ENCODE data around the gene AKAP8. TPM values are rescaled to one million over a fixed set of nuclear protein-coding genes. Genes with fewer than 3 reads are reported as not detected.

AKAP8 gene
- total RNA-seq, 1 experiment from 2014 or later, result 35.8 TPM

DNA sequence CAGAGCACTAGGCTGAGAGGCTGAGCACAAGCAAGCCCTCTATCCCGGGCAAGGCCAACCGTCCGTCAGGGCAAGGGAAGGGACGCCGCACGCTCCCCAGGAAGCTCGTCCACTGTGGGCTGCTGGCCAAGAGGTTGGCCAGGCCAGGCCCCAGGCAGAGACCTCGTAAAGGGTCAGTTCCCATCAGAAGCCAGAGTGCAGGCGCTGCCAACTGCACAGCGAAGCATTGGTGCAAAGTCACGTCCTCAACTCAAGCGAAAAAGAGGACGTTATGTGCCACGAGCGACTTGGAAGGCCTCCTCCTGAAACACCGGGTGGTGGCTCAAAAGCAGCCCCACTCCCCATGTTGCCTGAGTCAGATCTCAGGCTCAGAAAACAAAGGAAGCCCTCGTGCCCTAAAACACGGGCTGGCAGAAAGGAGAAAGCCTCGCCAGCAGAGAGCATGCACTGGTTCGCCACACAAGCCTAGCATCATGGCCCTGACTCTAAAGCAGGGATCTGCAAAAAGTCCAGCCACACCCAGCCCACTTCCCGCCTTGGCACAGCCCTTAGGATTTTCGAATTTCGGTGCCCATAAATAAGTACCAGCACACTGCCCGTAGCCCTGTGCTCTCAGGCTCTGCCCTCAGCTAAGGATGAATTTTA, 4.7 kb downstream of the AKAP8 start:
- no peak for DNase-seq
- no TSS peak for BruUV-seq (replicated peaks)
- CTCF ChIA-PET, result no interaction called here
- Mint-ChIP-seq H3K27me3 (ENCODE audit: unreplicated experiment) (no peaks in the 10 kb centered on the region), H3K9me3 (ENCODE audit: low read depth, unreplicated experiment) (no peaks in the 10 kb centered on the region), H3K4me1 (ENCODE audit: low read depth, unreplicated experiment) (no peaks in the 10 kb centered on the region), H3K27ac (ENCODE audit: unreplicated experiment) (no peak overlapping the region), H3K36me3 (ENCODE audit: insufficient read depth, unreplicated experiment) (peaks cover 51% of the 10 kb centered on the region), H3K4me3 (ENCODE audit: low read depth, unreplicated experiment) (no peak overlapping the region)
- intact Hi-C loops (cut with micrococcal nuclease; ENCODE audit: unreplicated experiment), result no loop called here
- TF ChIP-seq CTCF (IDR thresholded peaks at IDR 0.05; ENCODE audit: unreplicated experiment), result no peak

- H3K27me3 Mint-ChIP-seq (ENCODE audit: unreplicated experiment), result no peaks in the 10 kb centered on the region
- H3K27ac Mint-ChIP-seq (ENCODE audit: unreplicated experiment), result no peak overlapping the region
- no peaks in the 10 kb centered on the region for H3K4me1 Mint-ChIP-seq (ENCODE audit: low read depth, unreplicated experiment)
- no peak for TF ChIP-seq CTCF (IDR thresholded peaks at IDR 0.05; ENCODE audit: unreplicated experiment)
- intact Hi-C loops (cut with micrococcal nuclease; ENCODE audit: unreplicated experiment), result no loop called here
- no peak for DNase-seq
- BruUV-seq (replicated peaks), result no TSS peak
- CTCF ChIA-PET, result no interaction called here
- peaks cover 47% of the 10 kb centered on the region for H3K36me3 Mint-ChIP-seq (ENCODE audit: insufficient read depth, unreplicated experiment)
- no peak overlapping the region for H3K4me3 Mint-ChIP-seq (ENCODE audit: low read depth, unreplicated experiment)
- no peaks in the 10 kb centered on the region for H3K9me3 Mint-ChIP-seq (ENCODE audit: low read depth, unreplicated experiment)
Measured at GRCh38 chr19:15374105-15374651, 5.4 kb downstream of the AKAP8 start.

DNA sequence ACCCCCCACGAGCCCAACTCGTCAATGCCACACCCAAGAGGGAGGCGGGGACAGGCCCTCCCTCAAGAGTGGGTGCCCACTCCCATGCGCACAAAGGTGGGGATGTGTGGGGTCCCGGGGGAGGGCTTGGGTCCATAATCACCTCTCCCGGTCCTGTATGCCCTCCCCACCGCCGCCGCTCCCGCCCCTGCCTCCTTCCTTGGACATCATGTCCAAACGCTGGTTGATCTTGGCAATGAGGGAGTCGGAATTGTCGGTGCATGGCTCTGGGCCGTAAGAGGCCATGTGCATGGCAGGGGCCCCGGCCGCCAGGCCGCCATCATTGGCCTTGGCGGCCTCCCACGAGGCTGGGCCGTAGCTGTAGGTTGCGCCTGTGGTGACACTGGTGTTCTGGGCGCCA, 5.9 kb downstream of the AKAP8 start:
- CTCF ChIA-PET, result no interaction called here
- Mint-ChIP-seq H3K27ac (ENCODE audit: unreplicated experiment) (no peak overlapping the region), H3K9me3 (ENCODE audit: low read depth, unreplicated experiment) (no peaks in the 10 kb centered on the region), H3K4me1 (ENCODE audit: low read depth, unreplicated experiment) (no peaks in the 10 kb centered on the region), H3K36me3 (ENCODE audit: insufficient read depth, unreplicated experiment) (peaks cover 45% of the 10 kb centered on the region), H3K4me3 (ENCODE audit: low read depth, unreplicated experiment) (no peak overlapping the region), H3K27me3 (ENCODE audit: unreplicated experiment) (no peaks in the 10 kb centered on the region)
- no peak for TF ChIP-seq CTCF (IDR thresholded peaks at IDR 0.05; ENCODE audit: unreplicated experiment)
- DNase-seq, result no peak
- BruUV-seq (replicated peaks), result no TSS peak
- intact Hi-C loops (cut with micrococcal nuclease; ENCODE audit: unreplicated experiment), result no loop called here

DNA sequence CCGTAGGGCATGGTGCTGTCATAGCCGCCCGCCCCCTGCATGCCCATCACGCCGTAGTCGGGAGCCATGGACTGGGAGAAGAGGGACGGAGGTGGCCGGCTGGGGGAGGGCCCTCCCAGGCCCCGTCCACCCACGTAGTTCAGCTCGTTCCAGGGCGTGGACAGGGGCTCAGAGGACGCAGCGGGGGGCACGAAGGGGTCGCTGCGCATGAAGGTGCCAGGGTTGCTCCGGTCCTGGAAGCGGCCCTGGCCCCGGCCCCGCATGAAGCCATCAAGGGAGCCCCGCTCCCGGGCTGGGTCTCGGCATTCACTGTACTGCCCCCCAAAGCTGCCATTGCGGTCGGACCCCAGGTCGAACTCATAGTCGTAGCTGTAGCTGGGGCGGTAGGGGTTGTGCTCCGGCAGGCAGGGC, 6.7 kb downstream of the AKAP8 start:
- no peak overlapping the region for H3K4me3 Mint-ChIP-seq (ENCODE audit: low read depth, unreplicated experiment)

More for the DNA sequence above, 6.7 kb downstream of the AKAP8 start:
- Mint-ChIP-seq H3K27me3 (ENCODE audit: unreplicated experiment) (no peaks in the 10 kb centered on the region), H3K27ac (ENCODE audit: unreplicated experiment) (no peak overlapping the region), H3K9me3 (ENCODE audit: low read depth, unreplicated experiment) (no peaks in the 10 kb centered on the region), H3K36me3 (ENCODE audit: insufficient read depth, unreplicated experiment) (peaks cover 45% of the 10 kb centered on the region), H3K4me1 (ENCODE audit: low read depth, unreplicated experiment) (no peaks in the 10 kb centered on the region)
- intact Hi-C loops (cut with micrococcal nuclease; ENCODE audit: unreplicated experiment), result no loop called here
- CTCF ChIA-PET, result no interaction called here
- BruUV-seq (replicated peaks), result no TSS peak
- no peak for TF ChIP-seq CTCF (IDR thresholded peaks at IDR 0.05; ENCODE audit: unreplicated experiment)
- no peak for DNase-seq

Data from Calu3 (cell line).